K562 (cell line): Measurements from ENCODE around the gene TRNAU1AP. TPM values are rescaled to one million over a fixed set of nuclear protein-coding genes. Genes with fewer than 3 reads are reported as not detected.

ENCODE experiments used
- DNMT1 ChIP-seq: fragments of 450-650 bp; IDR thresholded peaks from 2 replicates; pipeline ENCODE4 v1.6.1; 2016; ENCODE audit warnings: antibody characterized with exemption, mild to moderate bottlenecking
- FOXP1 ChIP-seq: sonication (generic); formaldehyde crosslinking; IDR thresholded peaks from 2 replicates; pipeline ENCODE4 v1.8.0; 2022; ENCODE audit warnings: mild to moderate bottlenecking, missing genetic modification reagents
- FOXP4 ChIP-seq: sonication (generic); formaldehyde crosslinking; IDR thresholded peaks from 2 replicates; pipeline ENCODE4 v1.8.0; 2022; ENCODE audit warnings: mild to moderate bottlenecking, missing genetic modification reagents, borderline replicate concordance
- HNRNPK ChIP-seq: fragments of 200-400 bp; formaldehyde crosslinking; IDR thresholded peaks from one replicate; pipeline ENCODE4 v1.6.1; 2018; ENCODE audit warnings: mild to moderate bottlenecking, low read depth, low read length; ENCODE audit not compliant: poor library complexity, severe bottlenecking
- KHSRP ChIP-seq: fragments of 450-650 bp; IDR thresholded peaks from 2 replicates; pipeline ENCODE4 v1.6.1; 2017
- LARP7 ChIP-seq: fragments of 450-650 bp; IDR thresholded peaks from 2 replicates; pipeline ENCODE4 v1.6.1; 2016
- MAFK ChIP-seq: IDR thresholded peaks from 2 replicates; pipeline ENCODE4 v1.6.1; 2011; ENCODE audit warnings: low read length, improper control_type of control experiment
- MTF1 ChIP-seq: fragments of 250-450 bp; sonication (Bioruptor Pico); IDR thresholded peaks from 2 replicates; pipeline ENCODE4 v1.9.0; 2021; ENCODE audit warnings: moderate library complexity, mild to moderate bottlenecking, inconsistent platforms, borderline replicate concordance
- NFATC3 ChIP-seq: fragments of 450-650 bp; IDR thresholded peaks from 2 replicates; pipeline ENCODE4 v1.6.1; 2017; ENCODE audit warnings: mild to moderate bottlenecking
- NFIX ChIP-seq: fragments of 250-450 bp; sonication (Bioruptor Pico); IDR thresholded peaks from 2 replicates; pipeline ENCODE4 v1.4.0; 2020; ENCODE audit warnings: low read depth, mild to moderate bottlenecking, moderate library complexity
- NR2F6 ChIP-seq: fragments of 450-650 bp; formaldehyde crosslinking; IDR thresholded peaks from 2 replicates; pipeline ENCODE4 v1.4.0; 2020; ENCODE audit warnings: mild to moderate bottlenecking
- POLR2G ChIP-seq: fragments of 200-400 bp; formaldehyde crosslinking; IDR thresholded peaks from 2 replicates; pipeline ENCODE4 v1.6.1; 2017; ENCODE audit warnings: low read depth, mild to moderate bottlenecking, antibody characterized with exemption, low read length, moderate library complexity
- RNF2 ChIP-seq: sonication (generic); IDR thresholded peaks from 2 replicates; pipeline ENCODE4 v1.6.1; 2016
- SNRNP70 ChIP-seq: fragments of 200-400 bp; formaldehyde crosslinking; optimal IDR thresholded peaks from 2 replicates; pipeline ENCODE3; 2017; ENCODE audit warnings: low read depth, low read length
- SRSF3 ChIP-seq: fragments of 200-400 bp; formaldehyde crosslinking; IDR thresholded peaks from 2 replicates; pipeline ENCODE4 v1.6.1; 2016; ENCODE audit warnings: mild to moderate bottlenecking, low read length, moderate library complexity; ENCODE audit not compliant: insufficient read depth
- TCF7 ChIP-seq: sonication (generic); IDR thresholded peaks from 2 replicates; pipeline ENCODE4 v1.6.1; 2016; ENCODE audit warnings: antibody characterized with exemption, borderline replicate concordance
- ZFP1 ChIP-seq: fragments of 450-650 bp; formaldehyde crosslinking; IDR thresholded peaks from 2 replicates; pipeline ENCODE4 v1.4.0; 2020; ENCODE audit warnings: mild to moderate bottlenecking, mixed read lengths
- ZMIZ1 ChIP-seq, 2 experiments: fragments of 150-350 bp in 1 of 2; IDR thresholded peaks; 2 replicates each; pipeline ENCODE4 v1.6.1; 2012 to 2016; ENCODE audit warnings: low read depth in 2 of 2, low read length in 2 of 2, mild to moderate bottlenecking in 1 of 2, moderate library complexity in 1 of 2
- ZNF512 ChIP-seq: IDR thresholded peaks from 2 replicates; pipeline ENCODE4 v1.6.1; 2016; ENCODE audit warnings: missing genetic modification characterization, missing compliant biosample characterization
- ZNF639 ChIP-seq, 2 experiments: fragments of 200-800 bp in 1 of 2; sonication (Bioruptor generic) in 1 of 2; sonication (generic) in 1 of 2; formaldehyde crosslinking in 1 of 2; IDR thresholded peaks in 1 of 2; conservative IDR thresholded peaks in 1 of 2; 2 replicates each; pipeline versions ENCODE4 v1.5.0 to v1.6.1; 2016 to 2020; ENCODE audit warnings: missing compliant biosample characterization in 1 of 2, missing genetic modification characterization in 1 of 2, missing genetic modification reagents in 1 of 2
- ZSCAN32 ChIP-seq: fragments of 450-650 bp; formaldehyde crosslinking; IDR thresholded peaks from 2 replicates; pipeline ENCODE4 v1.4.0; 2020; ENCODE audit warnings: mild to moderate bottlenecking, moderate library complexity
- polyA plus RNA-seq, 8 experiments: library from polyadenylated mRNA; depleted of rRNA in 4 of 8; stranded (reverse) in 5 of 8; unstranded in 3 of 8; fragments of >200 nt; fragmentation: Nextera tagmentation in 2 of 8; fragmentation: Illumina TruSeq in 1 of 8; extraction: Ambion mirVana in 2 of 8; extraction: Trizol in 1 of 8; gene quantifications; 2 replicates each; pipeline versions ENCODE4 v1.2.1 to v1.2.3, GENCODE V29; 2011 to 2014; ENCODE audit warnings: inconsistent platforms in 1 of 8, missing spikeins in 1 of 8
- total RNA-seq, 7 experiments: library from RNA; depleted of rRNA in 6 of 7; stranded (reverse); fragments of >200 nt in 6 of 7; fragmentation: Illumina TruSeq in 2 of 7; extraction: Trizol in 2 of 7; gene quantifications; 2 replicates each; pipeline versions ENCODE4 v1.2.1 to v1.2.3, GENCODE V29; 2011 to 2021; ENCODE audit warnings: low replicate concordance in 1 of 7

The TRNAU1AP gene
- total and polyA plus RNA-seq, 9 of the 15 experiments (the other 6 are each of a cell fraction or from before 2014, with no cell fraction given), result 34.9 to 110 (median 46.3) TPM

DNA sequence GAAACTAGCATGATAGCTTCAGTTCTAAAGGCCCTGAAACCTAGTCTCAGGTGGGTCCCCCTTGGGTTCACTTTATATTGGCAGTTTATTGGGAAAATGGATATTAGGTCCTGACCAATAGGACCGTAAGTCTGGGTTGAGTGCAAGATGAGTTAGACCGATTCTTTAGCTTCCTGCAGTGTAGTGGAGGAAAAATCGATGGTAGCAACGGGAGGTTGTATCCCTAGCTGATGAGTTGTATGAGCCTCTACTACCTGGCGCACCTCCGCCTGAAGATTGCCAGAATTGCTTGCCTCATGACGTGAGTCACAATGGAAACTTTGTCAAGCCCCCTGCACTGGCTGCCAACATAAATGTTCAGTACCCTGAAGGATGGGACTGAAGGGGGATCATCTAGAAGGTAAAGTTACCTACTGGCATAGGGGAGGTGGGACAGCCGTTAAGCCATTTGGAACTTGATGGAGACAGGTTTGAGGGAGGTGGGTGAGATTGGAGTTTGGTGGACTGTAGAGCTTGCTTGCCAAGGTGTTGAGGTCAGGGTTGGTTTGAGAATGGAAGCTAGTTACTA lies 43.1 kb upstream of the TRNAU1AP start (continued):
- TF ChIP-seq ZMIZ1 (IDR thresholded peaks at IDR 0.05; ENCODE audit: low read depth in 2 of 2, low read length in 2 of 2), result no peak
- peak; percentile 66; the same call in 1 of the 2 replicates for TF ChIP-seq LARP7
- TF ChIP-seq FOXP1, result no peak; the same call in 1 of the 2 replicates
- TF ChIP-seq MTF1 (CRISPR knock-in tag), result no peak
- TF ChIP-seq SNRNP70, result peak; percentile 97
- no peak for TF ChIP-seq NFATC3
- no peak; a peak in 1 of 4 replicates for TF ChIP-seq ZNF639 (CRISPR knock-in tag; conservative IDR thresholded peaks at IDR 0.05 in 1 of 2, IDR thresholded peaks at IDR 0.05 in 1 of 2)
- TF ChIP-seq ZNF512, result no peak
- TF ChIP-seq RNF2, result no peak
- no peak for TF ChIP-seq POLR2G
- TF ChIP-seq TCF7, result no peak; the same call in 1 of the 2 replicates
- no peak for TF ChIP-seq FOXP4 (CRISPR knock-in tag)
- no peak for TF ChIP-seq NFIX (CRISPR knock-in tag)
- TF ChIP-seq ZFP1 (CRISPR knock-in tag), result no peak; the same call in 1 of the 2 replicates
- no peak for TF ChIP-seq SRSF3
- TF ChIP-seq MAFK, result no peak
- no peak for TF ChIP-seq HNRNPK
- peak; percentile 60; the same call in 1 of the 2 replicates for TF ChIP-seq KHSRP
- no peak for TF ChIP-seq NR2F6
- TF ChIP-seq DNMT1, result no peak
- no peak for TF ChIP-seq ZSCAN32 (CRISPR knock-in tag)
